HG02884 (cell line): Measurements from ENCODE around the gene TASP1.

Experiments
- ATAC-seq: cut with Tn5 transposase; IDR thresholded peaks from one replicate; pipeline ENCODE4 v1.9.1; 2021; ENCODE audit warnings: mild to moderate bottlenecking, moderate library complexity; ENCODE audit not compliant: unreplicated experiment

TASP1 gene

DNA sequence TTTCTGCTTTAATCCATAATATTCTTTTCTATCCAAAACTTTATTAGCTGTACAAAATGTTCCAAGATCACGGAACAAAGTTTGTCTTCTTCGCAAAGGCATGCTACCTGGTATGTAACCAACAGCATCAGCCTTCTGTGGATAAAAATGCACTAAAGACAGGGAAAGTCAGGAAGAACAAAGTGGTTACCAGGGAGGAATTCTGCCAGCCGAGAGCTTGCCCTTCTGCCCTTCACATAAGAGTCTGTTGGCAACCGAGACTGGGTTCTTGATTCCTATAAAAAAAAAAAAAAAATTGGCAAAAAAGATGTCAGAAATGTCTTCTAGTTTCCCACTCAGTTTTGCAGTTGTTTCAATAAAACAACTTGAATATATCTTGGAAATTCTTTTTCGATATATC, 58.0 kb downstream of the TASP1 start:
- ATAC-seq: no peak

DNA sequence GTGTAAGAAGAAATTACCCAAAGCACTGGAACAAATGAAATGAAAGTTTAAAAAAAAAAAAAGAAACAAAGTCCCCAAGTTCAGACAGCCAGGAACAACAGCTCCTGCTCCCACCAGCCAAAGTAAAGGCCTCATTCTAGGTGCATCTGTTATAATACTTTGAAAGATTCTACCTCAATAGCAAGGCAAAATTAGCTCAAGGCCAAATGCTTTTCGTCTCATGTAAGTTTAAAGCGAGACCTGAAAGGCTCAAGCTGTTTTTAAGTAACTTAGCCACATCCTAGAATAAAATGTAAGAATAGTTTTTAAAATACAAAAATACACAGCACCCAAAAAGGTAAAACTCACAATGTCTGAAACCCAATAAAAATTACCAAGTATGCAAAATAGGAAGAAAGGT, 64.7 kb downstream of the TASP1 start:
- ATAC-seq: no peak

DNA sequence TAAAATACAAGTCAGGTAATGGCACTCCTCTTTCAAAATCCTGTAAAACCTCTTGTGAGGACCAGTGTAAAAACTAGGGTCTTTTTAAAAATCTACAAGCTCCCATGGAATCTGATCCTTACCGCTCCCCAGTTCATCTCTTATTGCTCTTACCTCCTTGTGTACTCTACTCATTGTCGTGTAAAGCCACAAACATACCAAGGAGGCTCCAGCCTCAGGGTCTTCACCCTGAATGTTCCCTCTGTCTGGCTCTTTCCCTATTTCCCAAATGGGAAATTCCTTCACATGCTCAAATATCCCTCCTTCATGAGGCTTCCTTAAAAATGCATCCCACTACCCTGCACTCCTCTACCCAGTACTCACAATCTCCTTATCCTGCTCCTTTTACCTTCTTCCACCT, 67.1 kb downstream of the TASP1 start:
- no peak for ATAC-seq

DNA sequence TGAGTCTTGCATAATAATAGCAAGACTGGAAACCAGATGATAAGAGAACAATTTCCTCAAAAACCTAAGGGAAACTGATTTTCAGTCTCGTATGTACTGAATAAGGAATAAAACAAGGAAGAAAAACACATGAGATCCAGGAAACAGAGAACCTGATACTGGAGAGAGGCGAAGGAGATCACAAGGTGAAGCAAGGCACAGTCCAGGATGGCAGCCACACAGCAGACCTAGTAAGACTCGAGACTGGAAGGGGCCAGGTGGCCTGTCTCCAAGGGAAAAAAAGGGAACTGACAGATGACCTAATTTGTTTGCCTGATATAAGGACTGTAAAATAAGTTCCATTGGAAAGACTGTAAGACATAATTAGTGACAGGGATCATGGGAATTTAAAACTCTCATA, 71.1 kb downstream of the TASP1 start:
- ATAC-seq: no peak

- ATAC-seq: no peak
Measured at GRCh38 chr20:13563854-13564253, 74.9 kb downstream of the TASP1 start.

GRCh38 chr20:13554706-13555105, 84.0 kb downstream of the TASP1 start:
- ATAC-seq: no peak

DNA sequence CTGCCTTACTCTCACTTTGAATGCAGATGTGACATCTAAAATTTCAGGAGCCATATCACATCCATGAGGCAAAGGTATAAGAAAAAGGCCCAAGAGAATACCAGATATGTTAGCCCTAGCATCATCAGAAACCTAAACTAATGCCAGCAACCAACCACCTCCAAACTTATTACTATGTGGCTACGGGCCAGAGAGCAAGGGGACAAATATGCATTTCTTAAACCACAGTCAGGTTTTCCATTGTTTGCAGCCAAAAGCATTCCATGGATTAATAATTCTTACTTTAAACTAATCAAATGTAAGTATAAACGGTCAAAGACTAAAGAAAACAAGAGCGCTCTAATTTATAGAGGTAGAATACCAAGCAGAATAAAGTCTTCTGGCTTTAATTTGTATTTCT, 84.7 kb downstream of the TASP1 start:
- no peak for ATAC-seq

- no peak for ATAC-seq
Measured at GRCh38 chr20:13552061-13552460, 86.7 kb downstream of the TASP1 start.

GRCh38 chr20:13549451-13549850, 89.3 kb downstream of the TASP1 start:
- no peak for ATAC-seq

DNA sequence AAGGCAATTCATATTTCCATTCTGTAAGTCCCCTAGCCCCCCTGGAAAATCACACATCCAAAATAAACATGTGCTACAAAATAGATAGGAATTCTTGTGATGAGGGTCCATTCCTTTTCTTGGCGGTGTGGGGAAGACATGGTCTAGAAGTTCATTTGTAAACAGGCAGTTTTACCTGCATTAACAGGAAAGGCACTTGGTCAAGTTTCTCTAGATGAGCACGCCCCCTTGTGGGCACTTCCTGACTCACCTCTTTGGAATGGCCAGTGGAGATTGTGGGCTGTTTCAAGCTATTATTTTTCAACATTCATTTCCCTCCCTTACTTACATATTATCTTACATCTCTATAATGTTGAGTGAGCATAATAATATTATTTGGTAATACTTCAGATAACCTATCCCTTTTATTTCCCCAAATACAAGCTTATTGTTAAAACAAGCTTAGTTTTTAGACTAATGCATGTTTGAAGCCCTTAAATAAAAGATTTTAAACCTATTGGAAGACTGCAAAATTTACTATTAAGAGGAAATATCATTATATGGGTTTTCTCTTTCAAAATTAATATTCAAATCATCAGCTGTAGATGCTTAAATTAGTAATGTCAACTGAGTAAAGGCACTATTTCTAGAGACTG, 92.1 kb downstream of the TASP1 start:
- peak; percentile 92 for ATAC-seq

DNA sequence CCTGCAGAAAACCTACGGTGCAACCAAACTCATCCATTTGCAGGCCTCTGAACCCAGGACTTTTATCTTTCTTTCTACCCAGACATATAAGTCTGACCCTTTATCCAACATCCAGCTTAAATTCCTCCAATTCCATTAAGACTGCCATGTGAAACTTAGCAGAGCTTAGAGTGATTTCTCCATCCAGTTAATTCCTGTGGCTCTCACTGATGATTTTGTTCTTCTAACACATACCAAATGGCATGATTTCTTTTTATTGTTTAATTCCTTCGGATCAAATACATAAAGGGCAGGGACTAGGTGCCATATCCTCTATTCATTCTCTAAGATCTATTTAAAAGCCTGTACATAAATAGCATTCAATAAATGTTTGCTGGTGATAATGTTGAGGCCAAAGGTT, 92.9 kb downstream of the TASP1 start:
- ATAC-seq: no peak

- no peak for ATAC-seq
Measured at GRCh38 chr20:13543783-13544182, 94.9 kb downstream of the TASP1 start.

DNA sequence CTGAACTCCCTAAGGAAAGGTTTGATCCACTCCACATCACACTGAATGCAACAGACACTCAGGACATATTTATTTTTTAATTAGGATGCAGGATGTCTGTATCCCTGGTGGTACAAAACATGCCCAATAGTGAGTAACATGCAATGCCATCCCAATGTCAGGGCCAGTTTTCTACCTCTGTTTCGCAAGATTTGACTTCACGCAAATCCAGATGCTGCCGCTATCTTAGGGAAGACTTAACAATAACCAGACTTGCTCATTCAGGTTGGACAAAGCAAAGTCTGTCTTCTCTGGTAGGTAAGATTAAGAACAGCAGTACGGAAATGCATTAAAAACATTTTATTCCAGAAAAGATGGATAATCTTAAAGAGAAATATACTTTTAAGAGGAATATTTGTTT, 103.1 kb downstream of the TASP1 start:
- ATAC-seq: no peak

DNA sequence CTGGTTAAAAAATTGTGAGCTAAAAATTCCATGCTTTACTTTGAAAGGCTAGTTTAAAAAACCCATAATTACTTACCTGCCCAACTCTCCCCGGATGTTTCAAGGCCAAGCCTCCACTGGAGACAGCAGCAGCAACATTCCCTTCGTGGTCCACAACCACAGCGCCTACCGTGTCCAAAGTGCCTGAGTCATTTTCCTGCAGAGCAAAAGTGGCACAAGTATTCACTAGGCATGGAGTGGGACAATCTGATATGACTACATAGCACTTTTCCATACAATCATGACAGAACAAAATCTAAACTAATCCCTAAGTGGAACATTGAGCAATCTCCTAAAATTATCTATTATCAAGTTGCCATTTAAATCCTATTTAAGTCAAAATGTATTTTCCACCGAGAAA, 104.8 kb downstream of the TASP1 start:
- no peak for ATAC-seq

GRCh38 chr20:13530146-13530545, 108.6 kb downstream of the TASP1 start:
- ATAC-seq: no peak

GRCh38 chr20:13526551-13526950, 112.2 kb downstream of the TASP1 start:
- no peak for ATAC-seq

GRCh38 chr20:13525225-13525940, 113.3 kb downstream of the TASP1 start:
- ATAC-seq: no peak

GRCh38 chr20:13524339-13524738, 114.4 kb downstream of the TASP1 start:
- ATAC-seq: no peak

GRCh38 chr20:13517831-13518230, 120.9 kb downstream of the TASP1 start:
- no peak for ATAC-seq

GRCh38 chr20:13515796-13516558, 122.8 kb downstream of the TASP1 start:
- ATAC-seq: no peak

DNA sequence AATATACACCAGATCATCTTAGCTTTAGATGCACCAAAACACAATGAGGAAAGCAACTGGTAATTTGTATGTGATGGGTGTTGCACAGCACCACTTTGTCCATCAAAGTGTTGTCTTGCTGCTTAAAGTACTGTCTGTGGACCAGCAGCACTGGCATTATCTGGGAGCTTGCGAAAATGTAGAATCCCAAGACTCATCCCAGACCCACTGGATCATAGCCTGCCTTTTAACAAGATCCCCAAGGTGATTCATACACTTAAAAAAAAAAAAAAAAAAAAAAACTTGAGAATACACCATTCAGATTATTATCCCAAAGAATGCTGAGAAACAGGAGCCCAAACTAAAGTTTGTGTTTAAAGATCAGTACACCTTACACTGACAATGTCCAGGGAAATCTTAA, 123.4 kb downstream of the TASP1 start:
- no peak for ATAC-seq

DNA sequence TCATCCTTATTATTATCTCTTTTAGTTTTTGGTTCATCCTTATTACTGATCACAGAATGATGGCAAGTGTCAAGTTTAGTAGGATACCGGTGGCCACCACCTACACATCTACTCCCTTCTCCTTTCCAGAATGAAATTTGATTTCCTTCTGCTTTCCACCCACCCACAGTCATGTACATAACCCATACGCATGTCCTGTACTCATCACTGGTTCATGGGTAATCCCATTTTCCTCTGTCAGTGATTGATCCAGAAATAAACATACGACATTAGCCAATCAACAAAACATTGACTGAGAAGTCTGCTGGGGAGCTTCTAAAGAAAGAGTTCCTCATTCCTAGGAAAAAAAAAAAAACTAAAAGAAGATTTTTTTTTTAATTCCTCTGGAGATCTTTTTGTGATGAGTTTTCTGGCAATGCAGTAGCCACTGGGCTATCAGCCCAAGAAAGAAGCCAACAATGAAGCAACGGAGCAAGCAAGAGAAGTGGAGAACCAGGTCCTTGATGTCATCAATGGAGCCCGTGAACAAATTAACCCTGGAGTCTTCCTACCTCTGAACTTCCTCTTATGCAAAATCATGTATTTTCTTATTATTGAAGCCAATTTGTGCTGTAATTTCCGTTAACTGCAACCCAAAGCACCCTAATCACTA, 127.8 kb downstream of the TASP1 start:
- ATAC-seq: no peak
